HG03066 (cell line): ENCODE data around the gene SULT1E1.

Source experiments
- ATAC-seq: cut with Tn5 transposase; IDR thresholded peaks from one replicate; pipeline ENCODE4 v1.9.1; 2021; ENCODE audit warnings: low read depth; ENCODE audit not compliant: unreplicated experiment

The SULT1E1 gene

DNA sequence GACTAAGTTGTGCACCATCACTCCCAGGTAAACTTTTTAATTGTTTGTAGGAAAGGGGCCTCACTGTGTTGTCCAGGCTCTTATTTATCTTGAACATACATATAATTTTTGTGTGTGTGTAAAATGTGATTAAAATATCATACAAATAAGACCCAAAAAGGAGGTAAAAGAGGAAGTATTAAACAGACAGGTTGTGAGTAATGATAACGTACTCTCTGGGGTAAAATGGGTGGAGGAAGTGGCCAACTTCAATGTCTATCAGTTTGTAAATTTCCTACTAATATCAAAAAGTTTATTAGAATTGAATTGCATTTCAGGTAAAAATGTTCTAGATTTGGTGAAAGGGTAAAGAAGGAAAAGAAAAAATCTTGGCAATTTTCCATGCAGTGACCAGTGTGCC, 48.8 kb downstream of the SULT1E1 start:
- ATAC-seq, result no peak

DNA sequence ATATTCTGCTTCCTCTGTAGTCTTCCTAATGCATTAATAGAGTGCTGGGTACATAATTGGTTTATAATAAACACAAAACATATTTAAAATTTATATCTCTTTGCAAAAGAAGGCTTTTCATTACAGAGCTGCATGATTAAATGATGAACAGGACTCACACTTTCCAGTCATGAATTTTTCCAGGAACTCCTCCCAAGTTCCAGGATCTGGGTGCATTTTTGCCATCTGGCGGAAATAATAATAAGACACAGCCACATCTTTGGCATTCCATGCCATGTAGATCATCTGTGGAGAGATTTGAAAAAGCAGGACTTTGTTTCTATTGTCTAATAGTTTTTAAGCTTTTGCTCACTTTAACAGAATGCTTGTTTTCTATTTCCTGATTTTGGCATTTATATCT, 59.3 kb downstream of the SULT1E1 start:
- no peak for ATAC-seq

DNA sequence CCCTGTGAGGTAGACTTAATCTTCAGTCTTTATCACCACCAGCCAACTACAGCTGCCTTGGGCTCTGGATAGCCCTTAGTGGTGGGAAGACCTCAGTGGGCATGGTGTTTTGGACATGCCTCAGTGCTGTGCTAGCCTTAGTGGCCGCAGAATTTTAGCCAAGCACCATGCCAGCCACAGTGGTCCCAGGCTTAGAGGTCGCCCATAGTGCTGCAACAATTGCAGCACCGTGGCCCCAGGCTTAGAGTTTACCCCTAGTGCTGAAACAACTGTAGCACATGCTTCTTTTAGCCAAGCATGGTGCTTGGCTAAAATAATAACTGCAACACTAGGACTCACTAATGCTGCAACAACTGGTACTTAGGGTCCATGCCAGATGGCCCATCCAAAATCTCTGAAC, 60.6 kb downstream of the SULT1E1 start:
- ATAC-seq, result no peak

DNA sequence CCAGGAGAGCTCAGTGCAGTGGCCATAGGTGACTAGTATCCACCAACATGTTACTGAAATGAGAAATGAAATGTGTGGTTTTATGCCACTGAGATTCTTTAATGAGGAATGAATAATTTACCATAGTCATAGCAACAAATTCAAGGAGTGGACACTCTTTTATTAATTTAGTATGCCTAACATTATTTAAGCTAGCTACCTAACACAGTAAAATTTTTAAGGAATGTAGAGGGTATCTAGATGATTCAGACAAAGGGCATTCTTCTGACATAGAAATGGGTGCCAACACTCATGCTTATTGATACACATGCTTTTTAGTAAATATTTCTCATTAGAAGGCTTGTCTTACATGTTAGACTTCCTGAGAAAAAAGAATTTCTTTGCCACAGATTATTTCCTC, 66.2 kb downstream of the SULT1E1 start:
- ATAC-seq, result no peak
